ENCODE data around the gene PRMT9.
A peak's percentile ranks its signal among the peaks of the same experiment; 100 is the strongest.

Gene PRMT9

DNA sequence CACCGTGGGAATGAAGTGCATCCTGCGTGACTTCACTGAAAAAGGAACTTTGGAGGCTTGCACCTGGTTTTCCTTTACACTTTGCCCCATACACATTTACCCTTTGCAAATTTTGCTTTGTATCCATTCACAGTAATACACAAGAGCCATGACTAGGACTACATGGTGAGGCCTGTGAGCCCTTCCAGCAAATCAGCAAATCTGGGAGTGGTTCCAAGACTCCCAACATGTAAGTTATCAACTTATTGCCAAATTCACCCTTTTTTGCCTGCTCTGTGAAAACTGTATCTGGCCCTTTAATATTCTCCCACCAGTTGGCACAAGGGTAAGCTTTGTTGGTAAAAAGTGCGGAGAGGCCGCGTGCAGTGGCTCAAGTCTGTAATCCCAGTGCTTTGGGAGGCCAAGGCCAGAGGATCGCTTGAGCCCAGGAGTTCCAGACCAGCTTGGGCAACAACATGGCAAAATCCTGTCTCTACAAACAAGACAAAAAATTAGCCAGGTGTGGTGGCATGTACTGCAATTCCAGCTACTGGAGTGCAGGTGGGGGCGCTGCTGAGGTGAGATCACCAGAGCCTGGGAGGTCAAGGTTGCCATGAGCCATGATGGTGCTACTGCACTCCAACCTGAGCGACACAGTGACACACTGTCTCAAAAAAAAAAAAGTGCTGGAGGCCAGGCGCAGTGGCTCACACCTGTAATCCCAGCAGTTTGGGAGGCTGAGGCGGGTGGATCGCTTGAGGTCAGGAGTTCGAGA lies 5.0 kb downstream of the PRMT9 start:
- no peak for DNase-seq (ENCODE audit: low read depth)

GRCh38 chr4:147678106-147678505 lies 5.9 kb downstream of the PRMT9 start:
- no peak for DNase-seq (ENCODE audit: low read depth)

- DNase-seq (ENCODE audit: low read depth), result no peak
These were observed 9.5 kb downstream of the PRMT9 start for GRCh38 chr4:147674496-147674895.

GRCh38 chr4:147674073-147674472 lies 9.9 kb downstream of the PRMT9 start:
- DNase-seq (ENCODE audit: low read depth), result no peak

DNA sequence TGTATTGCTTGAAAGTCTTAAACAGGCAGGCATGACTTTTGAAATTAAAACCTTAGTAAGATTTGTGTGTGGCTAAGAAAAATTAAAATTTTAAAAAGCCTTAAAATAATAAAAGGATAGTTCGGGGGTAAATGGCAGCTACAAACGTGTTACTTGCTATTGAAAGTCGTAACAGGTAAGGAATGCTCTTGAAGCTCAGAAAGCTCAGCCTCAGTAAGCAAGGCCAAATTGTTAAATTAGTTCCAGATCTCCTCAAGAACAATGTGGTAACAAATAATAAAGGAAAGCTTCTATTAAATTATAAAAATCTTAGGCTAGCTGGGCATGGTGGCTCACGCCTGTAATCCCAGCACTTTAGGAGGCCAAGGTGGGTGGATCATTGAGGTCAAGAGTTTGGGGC lies 25.5 kb downstream of the PRMT9 start:
- no peak for DNase-seq (ENCODE audit: low read depth)

DNA sequence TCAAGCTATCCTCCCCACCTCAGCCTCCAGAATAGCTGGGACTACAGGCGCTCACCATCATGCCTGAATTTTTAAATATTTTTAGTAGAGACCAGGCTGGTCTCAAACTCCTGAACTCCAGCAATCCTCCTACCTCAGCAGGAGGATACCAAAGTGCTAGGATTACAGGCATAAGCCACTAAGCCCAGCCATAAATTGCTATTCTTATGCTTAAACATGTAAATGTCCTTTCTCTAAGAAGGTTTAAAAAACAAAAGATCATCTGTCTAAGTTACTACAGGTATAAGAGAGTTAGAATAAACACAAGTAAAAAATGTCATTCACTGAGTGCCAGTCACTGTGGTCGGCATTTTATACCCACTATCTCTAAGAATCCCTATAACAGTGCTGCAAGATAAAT lies 28.3 kb downstream of the PRMT9 start:
- DNase-seq (ENCODE audit: low read depth), result no peak

- DNase-seq (ENCODE audit: low read depth), result no peak
These were observed 32.4 kb downstream of the PRMT9 start for GRCh38 chr4:147651563-147651962.

- no peak for DNase-seq (ENCODE audit: low read depth)
These were observed 35.3 kb downstream of the PRMT9 start for GRCh38 chr4:147648656-147649055.

GRCh38 chr4:147645099-147645498 lies 38.9 kb downstream of the PRMT9 start:
- DNase-seq (ENCODE audit: low read depth), result no peak

DNA sequence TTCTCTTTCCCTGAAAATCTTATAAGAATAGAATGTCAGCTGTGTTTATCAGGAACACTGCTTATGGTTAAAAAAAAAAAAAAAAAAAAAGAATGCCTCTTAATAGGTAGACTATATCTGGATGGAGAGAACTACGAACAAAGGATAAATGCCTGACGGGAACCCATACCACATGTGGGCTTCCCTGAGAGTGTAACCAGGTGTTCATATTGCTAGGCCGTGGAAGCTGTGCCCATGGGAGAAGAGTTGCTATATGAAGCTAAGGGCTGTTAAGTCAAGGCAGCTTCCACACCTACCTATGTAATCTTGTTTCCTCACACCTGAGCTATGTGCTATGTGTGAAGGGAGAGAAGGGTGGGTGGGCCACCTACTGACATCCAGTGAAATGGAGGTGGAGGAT lies 39.5 kb downstream of the PRMT9 start:
- no peak for DNase-seq (ENCODE audit: low read depth)

DNA sequence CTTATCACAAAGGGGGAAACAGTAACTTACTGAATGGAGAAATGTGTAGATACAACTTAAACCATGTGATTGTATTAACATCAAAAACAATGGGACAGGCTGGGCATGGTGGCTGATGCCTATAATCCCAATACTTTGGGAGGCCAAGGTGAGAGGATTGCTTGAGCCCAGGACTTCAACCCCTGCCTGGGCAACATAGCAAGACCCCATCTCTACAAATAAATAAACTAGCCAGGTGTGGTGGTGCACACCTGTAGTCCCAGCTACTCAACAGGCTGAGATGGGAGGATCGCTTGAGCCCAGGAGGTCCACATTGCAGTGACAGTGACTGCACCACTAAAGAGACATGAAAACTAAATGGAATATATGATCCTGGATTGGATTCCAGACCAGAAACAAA lies 40.3 kb downstream of the PRMT9 start:
- no peak for DNase-seq (ENCODE audit: low read depth)

GRCh38 chr4:147640331-147640730 lies 43.6 kb downstream of the PRMT9 start:
- peak; percentile 12 for DNase-seq (ENCODE audit: low read depth)

DNA sequence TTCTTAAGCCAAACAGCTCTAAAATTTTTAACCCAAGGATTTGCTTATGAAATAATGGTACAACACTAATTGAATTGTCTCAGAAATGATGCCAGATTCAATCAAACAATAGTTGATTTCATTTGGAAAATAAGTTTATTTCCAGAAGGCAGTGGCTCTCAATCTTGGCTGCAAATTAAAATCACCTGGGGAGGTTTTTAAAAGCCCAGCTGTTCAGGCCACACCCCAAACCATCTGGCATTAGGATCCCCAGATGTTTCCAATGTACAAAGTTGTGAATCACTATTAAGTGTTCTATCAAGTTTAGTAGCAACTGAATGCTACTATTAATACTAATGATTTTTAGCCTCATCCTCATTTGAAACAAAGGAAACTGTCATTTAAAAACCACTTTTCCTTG lies 44.6 kb downstream of the PRMT9 start:
- DNase-seq (ENCODE audit: low read depth), result no peak

DNA sequence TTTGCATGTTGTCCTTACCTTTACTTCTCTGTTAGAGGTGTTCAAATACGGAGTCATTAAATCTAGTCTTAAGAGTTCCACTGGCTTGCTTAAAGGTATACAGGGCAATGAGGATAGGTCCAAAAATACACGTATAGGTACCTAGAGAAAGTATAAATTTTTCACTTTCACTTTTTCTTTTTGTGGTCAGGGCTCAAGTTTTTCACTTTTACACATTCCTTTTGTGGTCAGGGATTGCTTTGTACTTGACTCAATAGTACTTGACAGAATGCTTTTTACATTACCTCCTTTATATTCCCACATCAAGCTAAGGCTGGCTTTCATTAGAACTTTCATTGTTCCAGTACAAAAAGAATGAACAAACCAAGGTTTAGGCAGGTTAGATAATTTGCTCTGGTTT lies 45.0 kb downstream of the PRMT9 start:
- no peak for DNase-seq (ENCODE audit: low read depth)

DNA sequence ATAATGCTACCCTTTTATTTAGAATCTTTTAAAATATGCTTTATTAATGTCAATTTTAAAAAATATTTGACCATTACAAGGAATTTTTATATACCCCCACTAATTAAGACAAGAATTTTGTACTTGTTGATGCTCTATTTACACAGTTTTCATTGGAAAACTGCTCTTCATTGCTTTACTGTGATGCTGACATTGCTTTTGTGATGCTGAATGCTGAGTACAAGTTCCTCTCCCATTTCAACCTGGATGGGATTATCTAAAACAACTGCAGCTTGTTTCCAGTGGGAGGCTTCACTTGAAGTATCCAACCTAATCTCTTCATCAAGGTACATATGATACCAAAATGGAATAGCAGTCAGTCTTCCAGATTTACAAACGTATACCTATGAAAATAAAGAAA lies 45.6 kb downstream of the PRMT9 start:
- DNase-seq (ENCODE audit: low read depth), result no peak

DNA sequence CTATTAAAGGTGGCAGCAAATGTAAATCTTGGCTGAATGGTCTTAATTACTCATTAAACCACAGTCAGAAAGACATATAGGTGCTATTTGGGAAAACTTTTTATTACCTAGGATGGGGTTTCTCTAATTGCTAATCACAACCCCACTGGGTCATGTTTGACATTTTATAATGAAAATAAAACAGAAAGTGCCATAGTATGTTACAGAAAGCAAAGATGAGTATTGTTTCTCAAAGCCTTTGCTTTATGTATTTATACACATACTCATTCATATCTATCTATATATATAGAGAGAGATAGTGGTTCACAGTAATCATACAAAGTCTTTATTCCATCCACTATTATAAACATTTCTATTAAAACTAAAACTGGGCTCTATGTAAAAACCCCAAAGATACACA lies 48.6 kb downstream of the PRMT9 start:
- no peak for DNase-seq (ENCODE audit: low read depth)

GRCh38 chr4:147633643-147634042 lies 50.3 kb downstream of the PRMT9 start:
- no peak for DNase-seq (ENCODE audit: low read depth)

DNA sequence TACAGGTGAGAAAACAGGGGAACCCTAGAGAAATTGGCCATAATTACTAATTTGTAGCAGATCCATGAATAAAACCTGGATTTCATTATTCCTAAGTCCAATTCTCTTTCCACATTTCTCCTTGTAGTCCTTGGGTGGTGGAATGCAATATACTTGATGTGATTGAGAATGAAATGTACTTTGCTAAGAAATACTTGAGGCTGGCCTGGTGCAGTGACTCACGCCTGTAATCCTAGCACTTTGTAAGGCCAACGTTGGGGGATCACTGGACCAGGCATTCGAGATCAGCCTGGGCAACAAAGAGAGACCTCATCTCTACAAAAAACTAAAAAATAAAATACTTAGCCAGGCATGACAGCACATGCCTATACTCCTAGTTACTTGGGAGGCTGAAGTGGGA lies 50.9 kb downstream of the PRMT9 start:
- no peak for DNase-seq (ENCODE audit: low read depth)

DNA sequence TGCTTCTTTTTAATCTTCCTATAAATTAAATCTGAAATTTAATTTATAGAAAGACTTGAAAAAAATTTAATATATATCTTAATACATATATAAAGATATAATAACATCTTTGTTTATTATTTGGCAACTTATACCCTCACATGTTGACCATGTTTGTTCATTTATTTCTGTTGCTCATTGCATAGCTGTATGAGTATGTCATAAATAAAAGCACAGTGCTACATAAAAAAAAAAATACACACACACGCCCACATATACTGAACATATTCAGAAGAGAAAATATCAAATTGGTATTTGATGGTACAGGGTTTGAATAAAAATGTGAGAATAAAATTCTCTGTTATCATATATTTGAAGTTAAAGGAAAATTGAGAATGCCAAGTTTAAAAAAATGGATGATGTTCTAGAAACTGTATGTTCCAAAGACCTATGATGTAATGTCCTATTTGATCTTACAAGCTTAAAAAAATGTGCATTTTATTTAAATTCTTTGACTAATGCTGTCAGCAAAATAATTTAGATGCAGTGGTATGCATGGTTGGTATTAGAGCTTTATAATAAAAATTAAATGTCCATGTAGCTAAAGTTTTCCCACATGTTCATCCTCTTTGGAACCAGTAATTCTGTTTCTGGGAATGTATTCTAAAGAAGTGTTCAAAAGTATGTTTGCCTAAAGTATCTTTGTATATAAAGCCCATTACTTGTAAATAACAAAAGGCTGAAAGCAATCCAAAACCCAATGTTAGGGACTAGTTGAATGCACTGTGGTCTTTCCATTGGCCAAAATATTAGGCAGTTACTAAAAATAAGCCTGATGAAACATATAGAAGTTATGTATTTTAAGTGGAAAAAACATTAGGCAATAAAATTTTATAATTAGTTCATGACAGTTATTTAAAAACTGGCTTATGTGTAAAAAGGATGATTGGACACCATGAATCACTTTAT lies 53.9 kb downstream of the PRMT9 start:
- DNase-seq (ENCODE audit: low read depth), result no peak

DNA sequence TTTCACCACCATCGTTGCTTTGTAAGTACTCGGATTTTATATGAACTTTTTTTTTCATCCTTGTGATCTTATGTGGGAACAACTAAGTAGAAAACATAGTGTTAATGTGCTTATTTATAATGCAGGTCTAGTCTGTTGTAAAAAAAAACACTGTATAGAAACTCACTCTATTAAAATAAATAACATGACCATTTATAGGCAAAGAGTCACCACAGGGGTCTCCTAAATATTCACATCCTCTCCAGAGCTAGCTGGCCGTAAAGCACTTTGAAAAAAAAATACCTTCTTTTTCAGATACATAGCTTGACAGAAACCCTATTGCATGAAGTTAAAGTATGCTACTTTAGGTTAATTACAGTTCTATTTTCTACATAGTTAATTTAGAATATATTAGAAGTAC lies 55.5 kb downstream of the PRMT9 start:
- DNase-seq (ENCODE audit: low read depth), result no peak

- no peak for DNase-seq (ENCODE audit: low read depth)
These were observed 57.1 kb downstream of the PRMT9 start for GRCh38 chr4:147626903-147627302.

DNA sequence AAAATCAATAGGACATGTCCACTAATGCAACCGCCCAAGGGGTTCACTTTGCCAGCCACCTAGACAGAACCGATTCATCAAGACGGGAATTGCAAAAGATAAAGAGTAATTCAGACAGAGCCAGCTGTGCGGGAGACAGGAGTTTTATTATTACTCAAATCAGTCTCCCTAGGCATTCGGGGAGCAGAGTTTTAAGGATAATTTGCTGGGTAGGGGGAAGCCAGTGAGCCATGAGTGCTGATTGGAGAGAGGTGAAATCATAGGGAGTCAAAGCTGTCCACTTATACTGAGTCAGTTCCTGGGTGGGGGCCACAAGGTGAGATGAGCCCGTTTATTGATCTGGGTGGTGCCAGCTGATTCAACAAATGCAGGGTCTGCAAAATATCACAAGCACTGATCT lies 58.2 kb downstream of the PRMT9 start:
- DNase-seq (ENCODE audit: low read depth), result no peak

GRCh38 chr4:147620315-147620714 lies 63.6 kb downstream of the PRMT9 start:
- DNase-seq (ENCODE audit: low read depth), result no peak
